ENCODE data around the gene FAM20A. TPM values are rescaled to one million over a fixed set of nuclear protein-coding genes. Genes with fewer than 3 reads are reported as not detected.

Gene FAM20A
- total RNA-seq, 1 donor from 2014 or later = 0.14 TPM

DNA sequence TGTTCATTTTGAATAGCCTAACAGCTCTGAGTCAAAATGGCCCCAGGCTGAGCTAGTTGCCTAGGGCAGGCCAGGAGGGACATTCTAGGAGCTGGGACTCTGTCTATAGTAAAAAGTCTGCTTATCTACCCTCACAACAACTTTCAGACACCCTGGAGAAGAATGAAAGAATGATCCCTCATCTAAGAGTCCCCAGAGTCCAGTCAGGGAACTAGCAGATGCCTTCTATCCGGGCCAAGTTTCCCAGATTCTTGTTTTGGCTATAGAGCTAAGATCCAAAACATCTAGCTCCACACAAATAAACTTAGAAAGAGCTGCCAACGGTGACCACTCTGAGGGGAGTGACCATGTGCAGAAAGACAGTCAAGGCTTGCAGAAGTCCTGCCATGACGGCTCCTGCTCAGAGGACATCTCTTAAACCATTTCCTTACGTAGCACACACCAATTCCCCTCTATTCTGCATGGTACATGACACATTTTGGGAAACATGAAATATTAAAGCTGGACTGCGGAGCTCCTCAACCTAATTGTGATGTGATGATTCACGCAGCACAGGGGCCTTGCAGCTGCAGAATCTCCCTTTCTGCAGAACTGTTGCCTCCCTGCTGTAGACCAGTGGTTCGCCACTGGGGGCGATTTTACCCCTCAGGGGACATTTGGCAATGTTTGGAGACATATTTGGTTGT is 24.2 kb downstream of the FAM20A start:
- Histone ChIP-seq H3K79me2 (ENCODE audit: insufficient read depth, low read length) (no peaks in the 10 kb centered on the region), H3K9me3 (ENCODE audit: insufficient read depth, low read depth, low read length) (no peaks in the 10 kb centered on the region), H3K4me3 (ENCODE audit: insufficient read depth, low read depth, low read length) (no peak overlapping the region), H3K4me2 (ENCODE audit: low read length) (no peak overlapping the region), H3K36me3 (ENCODE audit: insufficient read depth, low read length) (no peaks in the 10 kb centered on the region), H3K27me3 (ENCODE audit: insufficient read depth, low read length) (no peaks in the 10 kb centered on the region), H3K27ac (ENCODE audit: low read depth, low read length) (no peak overlapping the region), H2AFZ (ENCODE audit: low read depth, low read length) (no peak overlapping the region), H3K9ac (ENCODE audit: low read length) (no peak overlapping the region), H4K20me1 (ENCODE audit: insufficient read depth, low read length) (no peaks in the 10 kb centered on the region), H3K4me1 (ENCODE audit: insufficient read depth, low read length) (no peaks in the 10 kb centered on the region)
- Mint-ChIP-seq H3K27ac (ENCODE audit: unreplicated experiment) (no peak overlapping the region), H3K4me1 (ENCODE audit: low read depth, unreplicated experiment) (peaks cover 5% of the 10 kb centered on the region), H3K9me3 (ENCODE audit: unreplicated experiment) (no peaks in the 10 kb centered on the region), H3K27me3 (ENCODE audit: low read depth, unreplicated experiment) (peaks cover 3% of the 10 kb centered on the region), H3K36me3 (ENCODE audit: low read depth, unreplicated experiment) (no peaks in the 10 kb centered on the region), H3K4me3 (ENCODE audit: unreplicated experiment) (no peak overlapping the region)
- no peak for FAIRE-seq
- no peak for TF ChIP-seq EZH2 (IDR thresholded peaks at IDR 0.05; ENCODE audit: insufficient read depth, low read length)
- TF ChIP-seq, protein P1, sequence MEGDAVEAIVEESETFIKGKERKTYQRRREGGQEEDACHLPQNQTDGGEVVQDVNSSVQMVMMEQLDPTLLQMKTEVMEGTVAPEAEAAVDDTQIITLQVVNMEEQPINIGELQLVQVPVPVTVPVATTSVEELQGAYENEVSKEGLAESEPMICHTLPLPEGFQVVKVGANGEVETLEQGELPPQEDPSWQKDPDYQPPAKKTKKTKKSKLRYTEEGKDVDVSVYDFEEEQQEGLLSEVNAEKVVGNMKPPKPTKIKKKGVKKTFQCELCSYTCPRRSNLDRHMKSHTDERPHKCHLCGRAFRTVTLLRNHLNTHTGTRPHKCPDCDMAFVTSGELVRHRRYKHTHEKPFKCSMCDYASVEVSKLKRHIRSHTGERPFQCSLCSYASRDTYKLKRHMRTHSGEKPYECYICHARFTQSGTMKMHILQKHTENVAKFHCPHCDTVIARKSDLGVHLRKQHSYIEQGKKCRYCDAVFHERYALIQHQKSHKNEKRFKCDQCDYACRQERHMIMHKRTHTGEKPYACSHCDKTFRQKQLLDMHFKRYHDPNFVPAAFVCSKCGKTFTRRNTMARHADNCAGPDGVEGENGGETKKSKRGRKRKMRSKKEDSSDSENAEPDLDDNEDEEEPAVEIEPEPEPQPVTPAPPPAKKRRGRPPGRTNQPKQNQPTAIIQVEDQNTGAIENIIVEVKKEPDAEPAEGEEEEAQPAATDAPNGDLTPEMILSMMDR (IDR thresholded peaks at IDR 0.05; ENCODE audit: insufficient read depth, low read depth, low read length) = no peak
- no peak for DNase-seq (ENCODE audit: low read depth)

DNA sequence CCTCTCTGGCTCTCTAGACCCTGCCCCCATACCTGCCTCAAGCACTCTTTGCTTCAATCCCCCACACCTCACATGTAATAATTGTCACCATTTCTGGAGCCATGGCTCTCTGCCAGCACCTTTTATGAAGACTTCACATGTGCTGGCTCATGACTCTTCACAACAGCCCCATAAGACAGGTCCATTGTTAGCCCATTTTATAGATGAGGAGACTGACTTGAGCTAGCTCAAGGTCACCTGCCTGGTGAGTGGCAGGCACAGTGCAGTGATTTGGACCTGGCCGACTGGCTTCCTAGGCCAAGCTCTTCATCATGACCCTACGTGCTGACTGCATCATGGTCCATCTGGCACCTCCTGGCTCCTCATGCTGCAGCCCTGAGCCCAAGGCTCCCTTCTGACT is 25.0 kb downstream of the FAM20A start:
- H3K27ac Mint-ChIP-seq (ENCODE audit: unreplicated experiment) = no peak overlapping the region
- Histone ChIP-seq H3K4me2 (ENCODE audit: low read length) (no peak overlapping the region), H3K79me2 (ENCODE audit: insufficient read depth, low read length) (no peaks in the 10 kb centered on the region), H3K36me3 (ENCODE audit: insufficient read depth, low read length) (no peaks in the 10 kb centered on the region), H3K4me3 (ENCODE audit: insufficient read depth, low read depth, low read length) (no peak overlapping the region), H3K27ac (ENCODE audit: low read depth, low read length) (no peak overlapping the region), H2AFZ (ENCODE audit: low read depth, low read length) (no peak overlapping the region), H3K9me3 (ENCODE audit: insufficient read depth, low read depth, low read length) (no peaks in the 10 kb centered on the region), H3K4me1 (ENCODE audit: insufficient read depth, low read length) (no peaks in the 10 kb centered on the region), H3K27me3 (ENCODE audit: insufficient read depth, low read length) (no peaks in the 10 kb centered on the region), H4K20me1 (ENCODE audit: insufficient read depth, low read length) (no peaks in the 10 kb centered on the region), H3K9ac (ENCODE audit: low read length) (no peak overlapping the region)
- peaks cover 5% of the 10 kb centered on the region for H3K4me1 Mint-ChIP-seq (ENCODE audit: low read depth, unreplicated experiment)
- TF ChIP-seq EZH2 (IDR thresholded peaks at IDR 0.05; ENCODE audit: insufficient read depth, low read length) = no peak
- TF ChIP-seq, protein P1 (IDR thresholded peaks at IDR 0.05; ENCODE audit: insufficient read depth, low read depth, low read length) = no peak
- no peak overlapping the region for H3K4me3 Mint-ChIP-seq (ENCODE audit: unreplicated experiment)
- H3K9me3 Mint-ChIP-seq (ENCODE audit: unreplicated experiment) = no peaks in the 10 kb centered on the region
- no peaks in the 10 kb centered on the region for H3K36me3 Mint-ChIP-seq (ENCODE audit: low read depth, unreplicated experiment)
- FAIRE-seq (no peak), DNase-seq (ENCODE audit: low read depth) (no peak)
- peaks cover 2% of the 10 kb centered on the region for H3K27me3 Mint-ChIP-seq (ENCODE audit: low read depth, unreplicated experiment)

DNA sequence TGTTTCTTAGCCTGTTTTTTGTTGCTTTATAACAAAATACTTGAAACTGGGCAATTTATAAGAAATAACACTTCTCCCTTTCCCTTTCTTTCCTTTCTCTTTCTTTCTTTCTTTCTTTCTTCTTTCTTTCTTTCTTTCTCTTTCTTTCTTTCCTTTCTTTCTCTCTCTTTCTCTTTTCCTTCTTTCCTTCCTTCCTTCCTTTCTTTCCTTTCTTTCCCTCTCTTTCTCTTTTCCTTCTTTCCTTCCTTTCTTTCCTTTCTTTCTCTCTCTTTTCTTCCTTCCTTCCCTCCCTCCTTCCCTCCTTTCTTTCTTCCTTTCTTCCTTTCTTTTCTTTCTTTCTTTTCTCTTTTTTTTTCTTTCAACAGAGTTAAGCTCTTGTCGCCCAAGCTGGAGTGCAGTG is 27.8 kb downstream of the FAM20A start:
- Histone ChIP-seq H3K4me1 (ENCODE audit: insufficient read depth, low read length) (no peaks in the 10 kb centered on the region), H3K9me3 (ENCODE audit: insufficient read depth, low read depth, low read length) (no peaks in the 10 kb centered on the region), H3K36me3 (ENCODE audit: insufficient read depth, low read length) (no peaks in the 10 kb centered on the region), H4K20me1 (ENCODE audit: insufficient read depth, low read length) (no peaks in the 10 kb centered on the region), H3K9ac (ENCODE audit: low read length) (no peak overlapping the region), H3K4me3 (ENCODE audit: insufficient read depth, low read depth, low read length) (no peak overlapping the region), H3K79me2 (ENCODE audit: insufficient read depth, low read length) (no peaks in the 10 kb centered on the region), H3K4me2 (ENCODE audit: low read length) (no peak overlapping the region), H2AFZ (ENCODE audit: low read depth, low read length) (no peak overlapping the region), H3K27ac (ENCODE audit: low read depth, low read length) (no peak overlapping the region), H3K27me3 (ENCODE audit: insufficient read depth, low read length) (no peaks in the 10 kb centered on the region)
- Mint-ChIP-seq H3K9me3 (ENCODE audit: unreplicated experiment) (no peaks in the 10 kb centered on the region), H3K27ac (ENCODE audit: unreplicated experiment) (no peak overlapping the region), H3K27me3 (ENCODE audit: low read depth, unreplicated experiment) (peaks cover 5% of the 10 kb centered on the region), H3K4me3 (ENCODE audit: unreplicated experiment) (no peak overlapping the region), H3K36me3 (ENCODE audit: low read depth, unreplicated experiment) (no peaks in the 10 kb centered on the region), H3K4me1 (ENCODE audit: low read depth, unreplicated experiment) (peaks cover 5% of the 10 kb centered on the region)
- no peak for FAIRE-seq
- TF ChIP-seq EZH2 (IDR thresholded peaks at IDR 0.05; ENCODE audit: insufficient read depth, low read length) = no peak
- TF ChIP-seq, protein P1 (IDR thresholded peaks at IDR 0.05; ENCODE audit: insufficient read depth, low read depth, low read length) = no peak
- no peak for DNase-seq (ENCODE audit: low read depth)
